H1 (cell line): ENCODE measurements around the gene PRICKLE1. TPM values are rescaled to one million over a fixed set of nuclear protein-coding genes. Genes with fewer than 3 reads are reported as not detected.
A peak's percentile ranks its signal among the peaks of the same experiment; 100 is the strongest.

Source experiments
- CTCF ChIA-PET: fragments of 300-600 bp; sonication (Branson Sonifier 250); formaldehyde crosslinking; loops from one replicate; lab custom pipeline; 2021; ENCODE audit not compliant: partially characterized antibody; lab: Charles Lee
- POLR2A ChIA-PET: fragments of 300-600 bp; sonication (Branson Sonifier 250); formaldehyde crosslinking; loops from one replicate; lab custom pipeline; 2021; ENCODE audit warnings: inconsistent platforms; ENCODE audit not compliant: partially characterized antibody; lab: Charles Lee
- DNase-seq, 2 experiments: peaks; one replicate each; pipeline versions ENCODE4 v3.0.0 to v3.0.0-alpha.2; 2010 to 2022; ENCODE audit warnings: low spot score in 2 of 2, low read depth in 1 of 2, mixed read lengths in 1 of 2
- FAIRE-seq: peaks from 2 replicates; lab custom pipeline; 2011; peaks lifted over from hg19 to GRCh38; lab: Jason Lieb, UNC
- H2AFZ ChIP-seq: 2 replicates; pipeline ENCODE4 v1.8.1; 2012; ENCODE audit warnings: low read length, inconsistent platforms
- H2AK5ac ChIP-seq: 2 replicates; pipeline ENCODE4 v1.6.1; 2013; ENCODE audit warnings: low read depth, low read length
- H2BK120ac ChIP-seq: replicated peaks from 2 replicates; pipeline ENCODE3; 2013; ENCODE audit warnings: low read depth, low read length, inconsistent platforms
- H2BK12ac ChIP-seq: 2 replicates; pipeline ENCODE4 v1.6.1; 2013; ENCODE audit warnings: low read depth, low read length
- H2BK15ac ChIP-seq: 2 replicates; pipeline ENCODE4 v1.6.1; 2013; ENCODE audit warnings: low read length
- H2BK20ac ChIP-seq: 2 replicates; pipeline ENCODE4 v1.6.1; 2013; ENCODE audit warnings: low read length
- H2BK5ac ChIP-seq: 2 replicates; pipeline ENCODE4 v1.6.1; 2013; ENCODE audit warnings: low read depth, low read length
- H3K14ac ChIP-seq: 2 replicates; pipeline ENCODE4 v1.6.1; 2013; ENCODE audit warnings: inconsistent platforms; ENCODE audit not compliant: insufficient read length
- H3K18ac ChIP-seq: 2 replicates; pipeline ENCODE4 v1.6.1; 2013; ENCODE audit warnings: low read length; ENCODE audit errors: extremely low read depth
- H3K23ac ChIP-seq: 2 replicates; pipeline ENCODE4 v1.6.1; 2013; ENCODE audit warnings: inconsistent platforms; ENCODE audit not compliant: insufficient read length
- H3K23me2 ChIP-seq: 2 replicates; pipeline ENCODE4 v1.6.1; 2013; ENCODE audit warnings: low read depth, low read length
- H3K27ac ChIP-seq: 2 replicates; pipeline ENCODE4 v1.6.1; 2011; ENCODE audit warnings: low read depth, low read length, inconsistent platforms
- H3K27me3 ChIP-seq, 4 experiments: replicated peaks in 1 of 4; 1 replicate in 1 of 4; 2 replicates in 3 of 4; pipeline versions ENCODE4 v1.6.1 to v1.8.1; 2011 to 2013; ENCODE audit warnings: low read length in 3 of 4, mild to moderate bottlenecking in 3 of 4, inconsistent platforms in 2 of 4, mixed read lengths in 2 of 4, moderate library complexity in 1 of 4; ENCODE audit not compliant: control insufficient read depth in 3 of 4, insufficient read depth in 3 of 4; ENCODE audit errors: extremely low read depth in 1 of 4
- H3K36me3 ChIP-seq, 4 experiments: 2 replicates each; pipeline versions ENCODE4 v1.6.1 to v1.8.1; 2011 to 2013; ENCODE audit warnings: mild to moderate bottlenecking in 4 of 4, low read length in 3 of 4, moderate library complexity in 2 of 4, control low read depth in 1 of 4, inconsistent platforms in 1 of 4; ENCODE audit not compliant: insufficient read depth in 4 of 4, control insufficient read depth in 2 of 4
- H3K4ac ChIP-seq: replicated peaks from 2 replicates; pipeline ENCODE3; 2013; ENCODE audit warnings: low read length, low read depth, mixed read lengths, inconsistent platforms; ENCODE audit not compliant: insufficient read length
- H3K4me1 ChIP-seq, 4 experiments: replicated peaks in 1 of 4; 1 replicate in 1 of 4; 2 replicates in 3 of 4; pipeline versions ENCODE4 v1.6.1 to v1.8.1; 2011 to 2013; ENCODE audit warnings: low read length in 3 of 4, inconsistent platforms in 2 of 4, mixed read lengths in 1 of 4; ENCODE audit not compliant: insufficient read depth in 4 of 4, control insufficient read depth in 3 of 4
- H3K4me2 ChIP-seq, 2 experiments: 2 replicates each; pipeline versions ENCODE4 v1.6.1 to v1.8.1; 2011 to 2013; ENCODE audit warnings: low read depth in 2 of 2, low read length in 2 of 2, control low read depth in 1 of 2, inconsistent platforms in 1 of 2, mild to moderate bottlenecking in 1 of 2; ENCODE audit not compliant: insufficient read depth in 1 of 2
- H3K4me3 ChIP-seq, 4 experiments: fragments of 200-600, 300-600 bp in 1 of 4; sonication (generic), shearing (Covaris generic), sonication (Bioruptor Twin) in 1 of 4; 2 replicates each; pipeline versions ENCODE4 v1.5.1 to v1.8.1; 2011 to 2016; ENCODE audit warnings: low read length in 4 of 4, low read depth in 3 of 4, control low read depth in 2 of 4, inconsistent platforms in 2 of 4, mild to moderate bottlenecking in 2 of 4, mixed read lengths in 1 of 4, moderate library complexity in 1 of 4; ENCODE audit not compliant: insufficient read depth in 2 of 4; ENCODE audit errors: extremely low read depth in 1 of 4
- H3K56ac ChIP-seq: replicated peaks from 2 replicates; pipeline ENCODE3; 2013; ENCODE audit warnings: low read depth, mild to moderate bottlenecking, mixed read lengths, low read length, inconsistent platforms; ENCODE audit not compliant: insufficient read length
- H3K79me1 ChIP-seq: 2 replicates; pipeline ENCODE4 v1.6.1; 2013; ENCODE audit warnings: low read depth, low read length, control low read depth
- H3K79me2 ChIP-seq, 2 experiments: 2 replicates each; pipeline versions ENCODE4 v1.6.1 to v1.8.1; 2012 to 2013; ENCODE audit warnings: low read length in 2 of 2, mild to moderate bottlenecking in 2 of 2, inconsistent platforms in 1 of 2; ENCODE audit not compliant: insufficient read depth in 2 of 2, control insufficient read depth in 1 of 2
- H3K9ac ChIP-seq, 4 experiments: replicated peaks in 1 of 4; 1 replicate in 1 of 4; 2 replicates in 3 of 4; pipeline versions ENCODE4 v1.6.1 to v1.8.1; 2011 to 2013; ENCODE audit warnings: low read depth in 3 of 4, low read length in 3 of 4, control low read depth in 2 of 4, mild to moderate bottlenecking in 2 of 4, moderate library complexity in 2 of 4, inconsistent platforms in 1 of 4; ENCODE audit errors: extremely low read depth in 1 of 4
- H3K9me3 ChIP-seq, 2 experiments: 2 replicates each; pipeline versions ENCODE4 v1.6.1 to v1.8.1; 2012 to 2013; ENCODE audit warnings: mild to moderate bottlenecking in 2 of 2, moderate library complexity in 2 of 2, control low read depth in 1 of 2, inconsistent platforms in 1 of 2, low read depth in 1 of 2, low read length in 1 of 2, mixed read lengths in 1 of 2; ENCODE audit not compliant: insufficient read depth in 2 of 2
- H4K20me1 ChIP-seq, 2 experiments: replicated peaks in 1 of 2; 2 replicates each; pipeline versions ENCODE3 to v1.8.1; 2011 to 2013; ENCODE audit warnings: inconsistent platforms in 2 of 2, low read length in 2 of 2, mild to moderate bottlenecking in 1 of 2; ENCODE audit not compliant: insufficient read depth in 2 of 2, control insufficient read depth in 1 of 2
- H4K5ac ChIP-seq: 2 replicates; pipeline ENCODE4 v1.6.1; 2013; ENCODE audit warnings: low read length, low read depth, mixed read lengths, inconsistent platforms; ENCODE audit not compliant: insufficient read length
- H4K8ac ChIP-seq: 2 replicates; pipeline ENCODE4 v1.8.0; 2013; ENCODE audit warnings: mild to moderate bottlenecking, moderate library complexity, low read length, inconsistent platforms; ENCODE audit not compliant: insufficient read depth; ENCODE audit errors: extremely low read depth
- H4K91ac ChIP-seq: replicated peaks from 2 replicates; pipeline ENCODE3; 2013; ENCODE audit warnings: low read length, mixed read lengths, inconsistent platforms; ENCODE audit not compliant: insufficient read length
- CBX5 ChIP-seq: fragments of 300-800, 300-1000 bp; sonication (generic); IDR thresholded peaks from 2 replicates; pipeline ENCODE4 v1.7.1; 2016; ENCODE audit warnings: antibody characterized with exemption, low read length, low read depth
- CEBPB ChIP-seq: IDR thresholded peaks from 2 replicates; pipeline ENCODE4 v1.6.1; 2012; ENCODE audit warnings: low read depth, low read length
- KDM1A ChIP-seq: fragments of 200-600, 300-600 bp; sonication (generic); IDR thresholded peaks from 2 replicates; pipeline ENCODE4 v1.7.1; 2016; ENCODE audit warnings: mild to moderate bottlenecking, low read length, borderline replicate concordance
- MAFK ChIP-seq: IDR thresholded peaks from 2 replicates; pipeline ENCODE4 v1.6.1; 2012; ENCODE audit warnings: low read depth, mild to moderate bottlenecking, improper control_type of control experiment, low read length
- RBBP5 ChIP-seq: IDR thresholded peaks from 2 replicates; pipeline ENCODE4 v1.7.1; 2012; ENCODE audit warnings: low read depth, mild to moderate bottlenecking, inconsistent platforms, low read length, moderate library complexity, borderline replicate concordance
- WGBS, 2 experiments: shearing (Covaris generic) in 1 of 2; methylation state at CpG; one replicate each; pipeline versions ENCODE4 v1.1.6 to v1.1.7; 2013 to 2015; ENCODE audit warnings: low lambda C conversion rate in 2 of 2, mixed read lengths in 2 of 2, inconsistent platforms in 1 of 2, low coverage in 1 of 2, missing lambda C conversion rate in 1 of 2; ENCODE audit not compliant: insufficient replicate concordance in 2 of 2, insufficient coverage in 1 of 2, insufficient read length in 1 of 2; ENCODE audit errors: extremely low coverage in 1 of 2, missing lambda C conversion rate in 1 of 2; 5-methylcytosine and 5-hydroxymethylcytosine counted together
- polyA plus RNA-seq, 7 experiments: library from polyadenylated mRNA; depleted of rRNA in 3 of 7; stranded (reverse) in 5 of 7; unstranded in 2 of 7; fragments of >200 nt in 5 of 7; fragments of 200-250 nt in 2 of 7; gene quantifications; 1 replicate in 5 of 7; 2 replicates in 1 of 7; 4 replicates in 1 of 7; pipeline versions ENCODE4 v1.2.1 to v1.2.3, GENCODE V29; 2011 to 2013; ENCODE audit warnings: missing spikeins in 2 of 7, mixed read lengths in 2 of 7
- total RNA-seq: library from RNA; stranded (reverse); fragmentation: NEBNext Ultra II Directional; extraction: Animal tissue kit (Norgen Biotek cat#: 25700); gene quantifications from 2 replicates; pipeline ENCODE4 v1.2.1, GENCODE V29; 2021

Gene PRICKLE1
- total and polyA plus RNA-seq, 2 of the 8 experiments (the other 6 are each of a cell fraction or from before 2014, with no cell fraction given): 14.0 to 22.4 TPM

DNA sequence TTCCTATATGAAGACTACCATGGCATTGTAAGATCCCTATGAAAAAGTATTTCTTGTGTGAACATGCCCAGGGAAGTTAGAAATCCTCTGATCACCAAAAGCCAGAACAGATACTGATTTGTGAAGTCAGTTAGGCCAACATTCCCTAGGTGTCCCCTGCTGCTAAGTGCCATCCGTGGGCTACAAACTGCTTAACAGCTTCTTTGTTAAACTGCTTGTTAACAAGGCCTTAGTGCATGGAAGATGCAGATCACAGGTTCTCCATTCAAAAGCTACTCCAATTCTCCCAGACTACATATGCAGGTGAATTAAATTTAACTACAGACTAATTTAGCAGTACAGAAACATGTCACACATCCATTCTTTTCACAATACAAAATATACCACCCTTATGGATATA, 108.2 kb downstream of the PRICKLE1 start:
- Histone ChIP-seq H3K18ac (no peak overlapping the region), H3K4me1 (peaks cover 7 to 20% (median 15%) of the 10 kb centered on the region in 4 experiments; a peak in 6 of 7 replicates), H3K79me2 (peaks cover 6 to 66% of the 10 kb centered on the region in 2 experiments; a peak in 3 of 4 replicates), H3K23me2 (peaks cover 12% of the 10 kb centered on the region), H2AK5ac (no peak overlapping the region), H3K27ac (no peak overlapping the region), H3K27me3 (no peaks in the 10 kb centered on the region; a peak in 2 of 7 replicates), H3K4ac (no peak overlapping the region), H4K20me1 (peaks cover 5 to 9% of the 10 kb centered on the region in 2 experiments), H3K9ac (no peak overlapping the region), H3K79me1 (peaks cover 4% of the 10 kb centered on the region), H2BK120ac (no peak overlapping the region), H3K56ac (no peak overlapping the region), H3K36me3 (no peaks in the 10 kb centered on the region), H4K5ac (no peak overlapping the region), H2AFZ (no peak overlapping the region), H3K4me2 (peak overlapping the region; percentile 75 to 90; a peak in 3 of 4 replicates), H4K8ac (no peak overlapping the region), H4K91ac (no peak overlapping the region), H2BK5ac (no peak overlapping the region), H3K14ac (no peak overlapping the region), H2BK12ac (no peak overlapping the region), H3K23ac (no peak overlapping the region), H3K9me3 (no peaks in the 10 kb centered on the region), H2BK15ac (no peak overlapping the region), H2BK20ac (no peak overlapping the region), H3K4me3 (peak overlapping the region; percentile 27 to 85 (median 78); a peak in 6 of 8 replicates)
- WGBS, 2 experiments: 0% methylated on average over 1 of the region's 1 CpG; no CpG with 5 or more reads in 1 of the 2 experiments
- ChIA-PET POLR2A (interaction anchor here (0.9 to 2.9 kb wide), 10 partner anchors 9 to 97 kb away, joined by 3 to 13 read pairs (median 4); no protein-coding TSS in a partner anchor), CTCF (interaction anchor here (1.1 to 10.7 kb wide), 7 partner anchors 7 to 109 kb away, joined by 3 to 104 read pairs (median 3); no protein-coding TSS in a partner anchor)
- DNase-seq: peak in 1 of 2 experiments; percentile 36
- peak; percentile 77 for FAIRE-seq
- TF ChIP-seq RBBP5 (no peak), CBX5 (no peak), CEBPB (no peak), MAFK (no peak), KDM1A (no peak)
